ENCODE data around the gene BOD1L1. TPM values are rescaled to one million over a fixed set of nuclear protein-coding genes. Genes with fewer than 3 reads are reported as not detected.

BOD1L1 gene
- polyA plus RNA-seq, 1 donor from 2014 or later, result 43.3 TPM

GRCh38 chr4:13635286-13635799, 7.8 kb upstream of the BOD1L1 start:
- Histone ChIP-seq H3K79me2 (replicated peaks; ENCODE audit: insufficient read depth, low read length) (no peaks in the 10 kb centered on the region), H3K27ac (ENCODE audit: low read length) (no peak overlapping the region), H3K27me3 (ENCODE audit: insufficient read depth, low read depth, low read length) (no peaks in the 10 kb centered on the region), H3F3A (ENCODE audit: insufficient read depth, low read length, poor library complexity, severe bottlenecking) (no peaks in the 10 kb centered on the region), H3K9me2 (ENCODE audit: insufficient read depth, low read length) (no peaks in the 10 kb centered on the region), H3K4me2 (ENCODE audit: low read length) (no peak overlapping the region), H4K20me1 (ENCODE audit: insufficient read depth) (no peaks in the 10 kb centered on the region), H3K9me3 (ENCODE audit: low read length) (no peaks in the 10 kb centered on the region), H3K9ac (ENCODE audit: low read length) (no peak overlapping the region), H2AFZ (ENCODE audit: low read depth, low read length) (no peak overlapping the region), H3K36me3 (ENCODE audit: insufficient read depth, low read length) (no peaks in the 10 kb centered on the region), H3K4me3 (ENCODE audit: low read length) (no peak overlapping the region)
- TF ChIP-seq, protein P1, sequence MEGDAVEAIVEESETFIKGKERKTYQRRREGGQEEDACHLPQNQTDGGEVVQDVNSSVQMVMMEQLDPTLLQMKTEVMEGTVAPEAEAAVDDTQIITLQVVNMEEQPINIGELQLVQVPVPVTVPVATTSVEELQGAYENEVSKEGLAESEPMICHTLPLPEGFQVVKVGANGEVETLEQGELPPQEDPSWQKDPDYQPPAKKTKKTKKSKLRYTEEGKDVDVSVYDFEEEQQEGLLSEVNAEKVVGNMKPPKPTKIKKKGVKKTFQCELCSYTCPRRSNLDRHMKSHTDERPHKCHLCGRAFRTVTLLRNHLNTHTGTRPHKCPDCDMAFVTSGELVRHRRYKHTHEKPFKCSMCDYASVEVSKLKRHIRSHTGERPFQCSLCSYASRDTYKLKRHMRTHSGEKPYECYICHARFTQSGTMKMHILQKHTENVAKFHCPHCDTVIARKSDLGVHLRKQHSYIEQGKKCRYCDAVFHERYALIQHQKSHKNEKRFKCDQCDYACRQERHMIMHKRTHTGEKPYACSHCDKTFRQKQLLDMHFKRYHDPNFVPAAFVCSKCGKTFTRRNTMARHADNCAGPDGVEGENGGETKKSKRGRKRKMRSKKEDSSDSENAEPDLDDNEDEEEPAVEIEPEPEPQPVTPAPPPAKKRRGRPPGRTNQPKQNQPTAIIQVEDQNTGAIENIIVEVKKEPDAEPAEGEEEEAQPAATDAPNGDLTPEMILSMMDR (IDR thresholded peaks at IDR 0.05; ENCODE audit: poor library complexity, severe bottlenecking), result no peak
- TF ChIP-seq, protein P2, sequence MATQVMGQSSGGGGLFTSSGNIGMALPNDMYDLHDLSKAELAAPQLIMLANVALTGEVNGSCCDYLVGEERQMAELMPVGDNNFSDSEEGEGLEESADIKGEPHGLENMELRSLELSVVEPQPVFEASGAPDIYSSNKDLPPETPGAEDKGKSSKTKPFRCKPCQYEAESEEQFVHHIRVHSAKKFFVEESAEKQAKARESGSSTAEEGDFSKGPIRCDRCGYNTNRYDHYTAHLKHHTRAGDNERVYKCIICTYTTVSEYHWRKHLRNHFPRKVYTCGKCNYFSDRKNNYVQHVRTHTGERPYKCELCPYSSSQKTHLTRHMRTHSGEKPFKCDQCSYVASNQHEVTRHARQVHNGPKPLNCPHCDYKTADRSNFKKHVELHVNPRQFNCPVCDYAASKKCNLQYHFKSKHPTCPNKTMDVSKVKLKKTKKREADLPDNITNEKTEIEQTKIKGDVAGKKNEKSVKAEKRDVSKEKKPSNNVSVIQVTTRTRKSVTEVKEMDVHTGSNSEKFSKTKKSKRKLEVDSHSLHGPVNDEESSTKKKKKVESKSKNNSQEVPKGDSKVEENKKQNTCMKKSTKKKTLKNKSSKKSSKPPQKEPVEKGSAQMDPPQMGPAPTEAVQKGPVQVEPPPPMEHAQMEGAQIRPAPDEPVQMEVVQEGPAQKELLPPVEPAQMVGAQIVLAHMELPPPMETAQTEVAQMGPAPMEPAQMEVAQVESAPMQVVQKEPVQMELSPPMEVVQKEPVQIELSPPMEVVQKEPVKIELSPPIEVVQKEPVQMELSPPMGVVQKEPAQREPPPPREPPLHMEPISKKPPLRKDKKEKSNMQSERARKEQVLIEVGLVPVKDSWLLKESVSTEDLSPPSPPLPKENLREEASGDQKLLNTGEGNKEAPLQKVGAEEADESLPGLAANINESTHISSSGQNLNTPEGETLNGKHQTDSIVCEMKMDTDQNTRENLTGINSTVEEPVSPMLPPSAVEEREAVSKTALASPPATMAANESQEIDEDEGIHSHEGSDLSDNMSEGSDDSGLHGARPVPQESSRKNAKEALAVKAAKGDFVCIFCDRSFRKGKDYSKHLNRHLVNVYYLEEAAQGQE (IDR thresholded peaks at IDR 0.05; ENCODE audit: borderline replicate concordance), result no peak
- TF ChIP-seq EP300 (conservative IDR thresholded peaks at IDR 0.05; ENCODE audit: poor library complexity, severe bottlenecking) (no peak), RAD21 (conservative IDR thresholded peaks at IDR 0.05) (no peak)

GRCh38 chr4:13633671-13634070, 6.1 kb upstream of the BOD1L1 start:
- Histone ChIP-seq H4K20me1 (ENCODE audit: insufficient read depth) (no peaks in the 10 kb centered on the region), H3K27ac (ENCODE audit: low read length) (no peak overlapping the region), H3K9me2 (ENCODE audit: insufficient read depth, low read length) (no peaks in the 10 kb centered on the region), H3K9ac (ENCODE audit: low read length) (no peak overlapping the region), H3K9me3 (ENCODE audit: low read length) (no peaks in the 10 kb centered on the region), H3K36me3 (ENCODE audit: insufficient read depth, low read length) (no peaks in the 10 kb centered on the region), H3K79me2 (replicated peaks; ENCODE audit: insufficient read depth, low read length) (no peaks in the 10 kb centered on the region), H3F3A (ENCODE audit: insufficient read depth, low read length, poor library complexity, severe bottlenecking) (no peaks in the 10 kb centered on the region), H2AFZ (ENCODE audit: low read depth, low read length) (no peak overlapping the region), H3K4me3 (ENCODE audit: low read length) (no peak overlapping the region), H3K4me2 (ENCODE audit: low read length) (no peak overlapping the region), H3K27me3 (ENCODE audit: insufficient read depth, low read depth, low read length) (no peaks in the 10 kb centered on the region)
- TF ChIP-seq, protein P1 (IDR thresholded peaks at IDR 0.05; ENCODE audit: poor library complexity, severe bottlenecking), result no peak
- no peak for TF ChIP-seq TAF1 (IDR thresholded peaks at IDR 0.05; ENCODE audit: low read depth)
- TF ChIP-seq MXI1 (conservative IDR thresholded peaks at IDR 0.05; ENCODE audit: poor library complexity, severe bottlenecking), result no peak
- TF ChIP-seq, protein P2 (IDR thresholded peaks at IDR 0.05; ENCODE audit: borderline replicate concordance), result no peak
- TF ChIP-seq EZH2 (IDR thresholded peaks at IDR 0.05; ENCODE audit: borderline replicate concordance, insufficient read depth, low read length, poor library complexity, severe bottlenecking), result no peak
- TF ChIP-seq RAD21 (conservative IDR thresholded peaks at IDR 0.05), result no peak
- TF ChIP-seq SMC3 (conservative IDR thresholded peaks at IDR 0.05; ENCODE audit: poor library complexity), result no peak
- no peak for TF ChIP-seq EP300 (conservative IDR thresholded peaks at IDR 0.05; ENCODE audit: poor library complexity, severe bottlenecking)
- TF ChIP-seq POLR2AphosphoS5 (IDR thresholded peaks at IDR 0.05), result no peak

Measured in neural cell (in vitro differentiated cells).